HG02642 (cell line): Measurements from ENCODE around the gene PCDHA7.
"Not testable (repeated sequence)": the region's sequence is repeated elsewhere in the genome, so short reads cannot be mapped to it uniquely, and the experiment has no call there.

Experiments
- ATAC-seq: cut with Tn5 transposase; IDR thresholded peaks from one replicate; pipeline ENCODE4 v1.9.1; 2021; ENCODE audit warnings: mild to moderate bottlenecking; ENCODE audit not compliant: unreplicated experiment, poor library complexity

PCDHA7 gene

GRCh38 chr5:140857987-140858240 is 23.8 kb downstream of the PCDHA7 start:
- ATAC-seq: no peak

DNA sequence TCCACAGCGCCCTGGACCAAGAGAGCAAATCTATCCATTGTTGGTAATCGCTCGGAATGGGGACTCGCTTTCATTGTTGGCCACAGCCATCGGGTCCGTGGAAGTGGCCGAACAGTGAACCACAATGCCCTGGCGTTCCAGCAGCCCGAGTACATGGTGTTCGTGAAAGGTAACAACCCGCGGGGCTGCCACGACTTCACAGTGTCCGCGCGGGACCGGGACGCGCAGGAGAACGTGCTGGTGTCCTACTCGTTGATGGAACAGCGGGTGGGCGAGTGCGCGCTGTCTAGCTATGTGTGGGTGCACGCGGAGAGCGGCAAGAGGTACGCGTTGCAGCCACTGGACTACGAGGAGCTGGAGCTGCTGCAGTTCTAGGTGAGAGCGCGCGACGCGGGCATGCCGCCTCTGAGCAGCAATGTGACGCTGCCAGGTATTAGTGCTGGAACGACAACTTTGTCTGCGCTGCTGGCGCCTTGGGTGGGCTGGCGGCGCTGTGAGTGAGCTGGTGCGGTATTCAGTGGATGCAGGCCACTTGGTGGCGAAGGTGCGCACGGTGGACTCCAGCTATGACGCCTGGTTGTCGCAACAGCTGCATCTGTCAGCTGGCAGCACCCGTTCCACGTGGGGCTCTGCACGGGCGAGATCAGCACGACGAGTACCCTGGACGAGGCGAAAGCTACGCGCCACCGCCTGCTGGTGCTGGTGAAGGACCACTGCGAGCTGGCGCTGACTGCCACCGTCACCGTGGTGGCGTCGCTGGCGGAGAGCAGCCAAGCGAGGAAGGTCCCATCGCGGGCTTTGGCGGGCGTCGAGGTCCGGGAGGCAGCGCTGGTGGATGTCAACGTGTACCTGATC is 28.6 kb downstream of the PCDHA7 start:
- ATAC-seq: no peak

DNA sequence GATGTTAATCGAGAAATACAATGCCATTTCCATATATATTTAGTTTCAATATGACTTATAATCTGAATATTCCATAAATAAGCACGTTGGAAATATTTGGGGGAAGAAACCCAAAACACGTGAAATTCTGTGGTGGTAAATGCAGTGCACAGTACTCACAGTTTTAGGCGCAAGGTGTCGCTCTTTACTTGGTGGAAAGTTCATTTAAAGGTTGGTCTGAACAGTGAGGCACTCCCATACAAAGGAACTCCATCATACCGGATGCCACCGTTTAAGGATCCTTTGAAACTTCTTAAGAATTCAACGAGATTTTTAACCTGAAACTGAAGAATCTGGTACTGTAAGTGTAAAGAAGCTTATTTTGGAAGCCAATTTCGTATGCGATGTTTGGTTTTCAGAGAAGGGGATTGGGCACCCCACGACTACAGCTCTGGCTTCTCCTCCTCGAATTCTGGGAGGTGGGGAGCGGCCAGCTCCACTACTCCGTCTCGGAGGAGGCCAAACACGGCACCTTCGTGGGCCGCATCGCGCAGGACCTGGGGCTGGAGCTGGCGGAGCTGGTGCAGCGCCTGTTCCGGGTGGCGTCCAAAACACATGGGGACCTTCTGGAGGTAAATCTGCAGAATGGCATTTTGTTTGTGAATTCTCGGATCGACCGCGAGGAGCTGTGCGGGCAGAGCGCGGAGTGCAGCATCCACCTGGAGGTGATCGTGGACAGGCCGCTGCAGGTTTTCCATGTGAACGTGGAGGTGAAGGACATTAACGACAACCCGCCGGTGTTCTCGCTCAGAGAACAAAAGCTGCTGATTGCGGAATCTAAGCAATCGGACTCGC is 34.9 kb downstream of the PCDHA7 start, which contains the start of gene PCDHA11:
Gene PCDHA11 (plus strand): TSS at position 237 of the 834 bp plus-strand sequence. CDS start 147 bp downstream, at position 384.
- ATAC-seq: no peak

DNA sequence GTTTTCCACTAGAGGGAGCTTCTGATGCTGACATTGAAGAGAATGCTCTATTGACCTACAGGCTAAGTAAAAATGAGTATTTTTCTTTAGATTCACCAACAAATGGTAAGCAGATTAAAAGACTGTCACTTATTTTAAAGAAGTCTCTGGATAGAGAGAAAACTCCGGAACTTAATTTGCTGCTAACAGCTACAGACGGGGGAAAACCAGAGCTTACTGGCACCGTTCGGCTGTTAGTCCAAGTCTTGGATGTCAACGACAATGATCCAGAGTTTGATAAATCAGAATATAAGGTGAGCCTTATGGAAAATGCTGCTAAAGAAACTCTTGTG is 35.5 kb downstream of the PCDHA7 start:
- ATAC-seq: no peak

DNA sequence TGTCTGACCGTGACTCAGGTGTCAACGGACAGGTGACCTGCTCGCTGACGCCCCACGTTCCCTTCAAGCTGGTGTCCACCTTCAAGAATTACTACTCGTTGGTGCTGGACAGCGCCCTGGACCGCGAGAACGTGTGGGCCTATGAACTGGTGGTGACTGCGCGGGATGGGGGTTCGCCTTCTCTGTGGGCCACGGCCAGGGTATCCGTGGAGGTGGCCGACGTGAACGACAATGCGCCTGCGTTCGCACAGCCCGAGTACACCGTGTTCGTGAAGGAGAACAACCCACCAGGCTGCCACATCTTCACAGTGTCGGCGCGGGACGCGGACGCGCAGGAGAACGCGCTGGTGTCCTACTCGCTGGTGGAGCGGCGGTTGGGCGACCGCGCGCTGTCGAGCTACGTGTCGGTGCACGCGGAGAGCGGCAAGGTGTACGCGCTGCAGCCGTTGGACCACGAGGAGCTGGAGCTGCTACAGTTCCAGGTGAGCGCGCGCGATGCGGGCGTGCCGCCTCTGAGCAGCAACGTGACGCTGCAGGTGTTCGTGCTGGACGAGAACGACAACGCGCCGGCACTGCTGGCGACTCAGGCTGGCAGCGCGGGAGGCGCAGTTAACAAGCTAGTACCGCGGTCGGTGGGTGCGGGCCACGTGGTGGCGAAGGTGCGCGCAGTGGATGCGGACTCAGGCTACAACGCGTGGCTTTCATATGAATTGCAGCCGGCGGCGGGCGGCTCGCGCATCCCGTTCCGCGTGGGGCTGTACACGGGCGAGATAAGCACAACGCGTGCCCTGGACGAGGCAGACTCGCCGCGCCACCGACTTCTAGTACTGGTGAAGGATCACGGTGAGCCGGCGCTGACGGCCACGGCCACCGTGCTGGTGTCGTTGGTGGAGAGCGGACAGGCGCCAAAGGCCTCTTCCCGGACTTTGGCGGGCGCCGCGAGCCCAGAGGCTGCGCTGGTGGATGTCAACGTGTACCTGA is 36.4 kb downstream of the PCDHA7 start:
- ATAC-seq: no peak

- ATAC-seq: no peak
Observed at GRCh38 chr5:140875085-140876065, 41.3 kb downstream of the PCDHA7 start, which contains the start of gene PCDHA12. Gene PCDHA12 (plus strand): TSS chr5:140875308. CDS start chr5:140875473, 165 bp downstream.

DNA sequence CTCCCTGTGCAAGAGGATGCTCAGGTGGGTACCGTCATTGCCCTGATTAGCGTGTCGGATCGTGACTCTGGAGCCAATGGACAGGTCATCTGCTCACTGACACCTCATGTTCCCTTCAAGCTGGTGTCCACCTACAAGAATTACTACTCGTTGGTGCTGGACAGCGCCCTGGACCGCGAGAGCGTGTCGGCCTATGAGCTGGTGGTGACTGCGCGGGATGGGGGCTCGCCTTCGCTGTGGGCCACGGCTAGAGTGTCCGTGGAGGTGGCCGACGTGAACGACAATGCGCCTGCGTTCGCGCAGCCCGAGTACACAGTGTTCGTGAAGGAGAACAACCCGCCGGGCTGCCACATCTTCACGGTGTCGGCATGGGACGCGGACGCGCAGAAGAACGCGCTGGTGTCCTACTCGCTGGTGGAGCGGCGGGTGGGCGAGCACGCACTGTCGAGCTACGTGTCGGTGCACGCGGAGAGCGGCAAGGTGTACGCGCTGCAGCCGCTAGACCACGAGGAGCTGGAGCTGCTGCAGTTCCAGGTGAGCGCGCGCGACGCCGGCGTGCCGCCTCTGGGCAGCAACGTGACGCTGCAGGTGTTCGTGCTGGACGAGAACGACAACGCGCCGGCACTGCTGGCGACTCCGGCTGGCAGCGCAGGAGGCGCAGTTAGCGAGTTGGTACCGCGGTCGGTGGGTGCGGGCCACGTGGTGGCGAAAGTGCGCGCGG is 42.6 kb downstream of the PCDHA7 start:
- ATAC-seq: not testable (repeated sequence)

DNA sequence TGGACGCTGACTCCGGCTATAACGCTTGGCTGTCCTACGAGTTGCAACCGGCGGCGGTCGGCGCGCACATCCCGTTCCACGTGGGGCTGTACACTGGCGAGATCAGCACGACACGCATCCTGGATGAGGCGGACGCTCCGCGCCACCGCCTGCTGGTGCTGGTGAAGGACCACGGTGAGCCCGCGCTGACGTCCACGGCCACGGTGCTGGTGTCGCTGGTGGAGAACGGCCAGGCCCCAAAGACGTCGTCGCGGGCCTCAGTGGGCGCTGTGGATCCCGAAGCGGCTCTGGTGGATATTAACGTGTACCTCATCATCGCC is 43.2 kb downstream of the PCDHA7 start:
- ATAC-seq: no peak

- no peak for ATAC-seq
Observed at GRCh38 chr5:140881889-140882590, 48.0 kb downstream of the PCDHA7 start, which contains the start of gene PCDHA13. Gene PCDHA13 (plus strand): TSS chr5:140882124. CDS start chr5:140882269, 145 bp downstream.

- ATAC-seq: no peak
Observed at GRCh38 chr5:140882591-140882899, 48.5 kb downstream of the PCDHA7 start.

DNA sequence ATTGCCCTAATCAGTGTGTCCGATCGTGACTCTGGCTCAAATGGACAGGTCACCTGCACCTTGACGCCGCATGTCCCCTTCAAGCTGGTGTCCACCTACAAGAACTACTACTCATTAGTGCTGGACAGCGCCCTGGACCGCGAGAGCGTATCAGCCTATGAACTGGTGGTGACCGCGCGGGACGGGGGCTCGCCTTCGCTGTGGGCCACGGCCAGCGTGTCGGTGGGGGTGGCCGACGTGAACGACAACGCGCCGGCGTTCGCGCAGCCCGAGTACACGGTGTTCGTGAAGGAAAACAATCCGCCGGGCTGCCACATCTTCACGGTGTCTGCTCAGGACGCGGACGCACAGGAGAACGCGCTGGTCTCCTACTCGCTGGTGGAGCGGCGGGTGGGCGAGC is 49.3 kb downstream of the PCDHA7 start:
- no peak for ATAC-seq

DNA sequence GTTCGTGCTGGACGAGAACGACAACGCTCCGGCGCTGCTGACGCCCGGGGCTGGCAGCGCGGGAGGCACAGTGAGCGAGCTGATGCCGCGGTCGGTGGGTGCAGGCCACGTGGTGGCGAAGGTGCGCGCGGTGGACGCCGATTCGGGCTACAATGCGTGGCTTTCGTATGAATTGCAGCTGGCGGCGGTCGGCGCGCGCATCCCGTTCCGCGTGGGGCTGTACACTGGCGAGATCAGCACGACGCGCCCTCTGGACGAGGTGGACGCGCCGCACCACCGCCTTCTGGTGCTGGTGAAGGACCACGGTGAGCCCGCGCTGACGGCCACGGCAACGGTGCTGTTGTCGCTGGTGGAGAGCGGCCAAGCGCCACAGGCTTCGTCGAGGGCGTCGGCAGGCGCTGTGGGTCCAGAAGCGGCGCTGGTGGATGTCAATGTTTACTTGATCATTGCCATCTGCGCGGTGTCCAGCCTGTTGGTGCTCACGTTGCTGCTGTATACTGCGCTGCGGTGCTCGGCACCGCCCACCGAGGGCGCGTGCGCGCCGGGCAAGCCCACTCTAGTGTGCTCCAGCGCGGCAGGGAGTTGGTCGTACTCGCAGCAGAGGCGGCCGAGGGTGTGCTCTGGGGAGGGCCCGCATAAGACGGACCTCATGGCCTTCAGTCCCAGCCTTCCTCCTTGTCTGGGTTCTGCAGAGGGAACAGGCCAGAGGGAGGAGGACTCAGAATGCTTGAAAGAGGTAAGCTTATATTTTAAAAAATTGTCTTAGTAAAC is 50.0 kb downstream of the PCDHA7 start:
- ATAC-seq: no peak
